HG03571 (cell line): ENCODE data around the gene ADAMTSL1.
"Not testable (repeated sequence)": the region's sequence is repeated elsewhere in the genome, so short reads cannot be mapped to it uniquely, and the experiment has no call there.

Source experiments
- ATAC-seq: cut with Tn5 transposase; IDR thresholded peaks from one replicate; pipeline ENCODE4 v1.9.1; 2021; ENCODE audit not compliant: unreplicated experiment

Gene ADAMTSL1

GRCh38 chr9:18920141-18921084 lies 446.5 kb downstream of the ADAMTSL1 start:
- no peak for ATAC-seq

GRCh38 chr9:18921366-18922075 lies 447.6 kb downstream of the ADAMTSL1 start:
- no peak for ATAC-seq

GRCh38 chr9:18922161-18922885 lies 448.4 kb downstream of the ADAMTSL1 start:
- ATAC-seq: no peak

GRCh38 chr9:18923167-18923566 lies 449.2 kb downstream of the ADAMTSL1 start:
- ATAC-seq: no peak

GRCh38 chr9:18923671-18924430 lies 449.9 kb downstream of the ADAMTSL1 start:
- ATAC-seq: no peak

- no peak for ATAC-seq
Measured at GRCh38 chr9:18925880-18926279, 451.9 kb downstream of the ADAMTSL1 start.

- ATAC-seq: no peak
Measured at GRCh38 chr9:18926513-18926912, 452.6 kb downstream of the ADAMTSL1 start.

- no peak for ATAC-seq
Measured at GRCh38 chr9:18928711-18929110, 454.8 kb downstream of the ADAMTSL1 start.

GRCh38 chr9:18930611-18931010 lies 456.7 kb downstream of the ADAMTSL1 start:
- ATAC-seq: not testable (repeated sequence)

- ATAC-seq: no peak
Measured at GRCh38 chr9:18935541-18935940, 461.6 kb downstream of the ADAMTSL1 start.

GRCh38 chr9:18936094-18936871 lies 462.3 kb downstream of the ADAMTSL1 start:
- ATAC-seq: no peak

GRCh38 chr9:18939943-18940342 lies 466.0 kb downstream of the ADAMTSL1 start:
- ATAC-seq: no peak

GRCh38 chr9:18941060-18941740 lies 467.2 kb downstream of the ADAMTSL1 start:
- ATAC-seq: no peak

GRCh38 chr9:18942801-18943200 lies 468.8 kb downstream of the ADAMTSL1 start:
- ATAC-seq: no peak

GRCh38 chr9:18947892-18948339 lies 474.0 kb downstream of the ADAMTSL1 start:
- ATAC-seq: no peak

- no peak for ATAC-seq
Measured at GRCh38 chr9:18951936-18952335, 478.0 kb downstream of the ADAMTSL1 start.

- ATAC-seq: no peak
Measured at GRCh38 chr9:18955626-18956025, 481.7 kb downstream of the ADAMTSL1 start.
